HepG2 (cell line): ENCODE measurements around the gene TBC1D16.

Source experiments
- CEBPB ChIP-seq: IDR thresholded peaks from 2 replicates; pipeline ENCODE4 v1.6.1; 2011; ENCODE audit warnings: low read depth, low read length, improper control_type of control experiment, borderline replicate concordance
- ETV6 ChIP-seq: sonication (generic); formaldehyde crosslinking; conservative IDR thresholded peaks from 2 replicates; pipeline ENCODE4 v1.4.0; 2020; ENCODE audit warnings: missing genetic modification reagents
- JUND ChIP-seq: sonication (generic); formaldehyde crosslinking; IDR thresholded peaks from 2 replicates; pipeline ENCODE4 v1.8.0; 2022; ENCODE audit warnings: mild to moderate bottlenecking, missing genetic modification reagents
- NFIC ChIP-seq: IDR thresholded peaks from 2 replicates; pipeline ENCODE4 v1.6.1; 2012; ENCODE audit warnings: mild to moderate bottlenecking, low read length, inconsistent platforms
- PHF8 ChIP-seq: sonication (generic); formaldehyde crosslinking; IDR thresholded peaks from 2 replicates; pipeline ENCODE4 v1.5.0; 2020; ENCODE audit warnings: missing genetic modification reagents
- RBM39 ChIP-seq: fragments of 200-400 bp; formaldehyde crosslinking; IDR thresholded peaks from one replicate; pipeline ENCODE4 v1.6.1; 2018; ENCODE audit warnings: antibody characterized with exemption, mild to moderate bottlenecking, low read depth, low read length; ENCODE audit not compliant: poor library complexity, severe bottlenecking
- RFX1 ChIP-seq: fragments of 450-650 bp; IDR thresholded peaks from 2 replicates; pipeline ENCODE4 v1.6.1; 2017
- SMC3 ChIP-seq: IDR thresholded peaks from 2 replicates; pipeline ENCODE4 v1.6.1; 2011; ENCODE audit warnings: low read length, improper control_type of control experiment
- ZBTB21 ChIP-seq: sonication (generic); formaldehyde crosslinking; IDR thresholded peaks from 2 replicates; pipeline ENCODE4 v1.4.0; 2020; ENCODE audit warnings: missing genetic modification reagents
- ZFYVE20 ChIP-seq: sonication (generic); formaldehyde crosslinking; IDR thresholded peaks from 2 replicates; pipeline ENCODE4 v1.8.0; 2023; ENCODE audit warnings: low read depth, mild to moderate bottlenecking, moderate library complexity, missing genetic modification reagents, borderline replicate concordance
- TF ChIP-seq, protein P1 (sequence below): sonication (generic); formaldehyde crosslinking; IDR thresholded peaks from 2 replicates; pipeline ENCODE4 v1.8.0; 2022; ENCODE audit warnings: mild to moderate bottlenecking, missing genetic modification reagents; ENCODE audit not compliant: insufficient replicate concordance
- TF ChIP-seq, protein P2 (sequence below): sonication (generic); formaldehyde crosslinking; IDR thresholded peaks from 2 replicates; pipeline ENCODE4 v1.4.0; 2020; ENCODE audit warnings: mild to moderate bottlenecking, missing genetic modification reagents
- TF ChIP-seq, protein P3 (sequence below): IDR thresholded peaks from 2 replicates; pipeline ENCODE4 v1.6.1; 2016
- TF ChIP-seq, protein P4 (sequence below): IDR thresholded peaks from 2 replicates; pipeline ENCODE4 v1.6.1; 2012; ENCODE audit warnings: inconsistent platforms

DNA sequence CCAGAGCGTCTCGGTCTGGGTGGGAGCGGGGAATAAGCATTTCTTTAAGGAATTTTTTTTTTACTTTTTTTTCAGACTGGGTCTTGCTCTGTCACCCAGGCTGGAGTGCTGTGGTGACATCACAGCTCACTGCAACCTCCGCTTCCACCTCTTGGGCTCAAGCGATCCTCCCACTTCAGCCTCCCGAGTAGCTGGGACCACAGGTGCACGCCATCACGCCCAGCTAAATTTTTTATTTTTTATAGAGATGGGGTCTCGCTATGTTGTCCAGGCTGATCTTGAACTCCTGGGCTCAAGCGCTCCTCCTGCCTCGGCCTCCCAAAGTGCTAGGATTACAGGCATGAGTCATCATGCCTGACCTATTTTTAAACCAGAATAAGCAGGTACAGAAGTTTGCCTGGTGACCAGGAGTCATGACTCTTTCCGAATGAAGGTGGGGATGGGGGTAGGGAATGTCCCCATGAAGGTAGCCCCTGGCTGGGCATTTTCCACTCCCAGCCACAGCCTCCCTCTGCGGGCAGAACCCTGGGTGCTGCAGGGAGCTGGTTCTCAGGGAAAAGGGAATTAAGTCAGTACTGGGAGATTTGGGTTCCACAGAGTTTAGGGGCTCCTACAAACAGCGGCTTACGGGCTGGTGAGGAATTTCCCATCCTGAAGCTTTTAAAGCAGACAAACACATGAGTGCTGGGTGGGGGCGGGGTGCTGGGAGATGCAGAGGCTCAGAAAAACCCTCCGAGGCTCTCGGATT is 48.3 kb downstream of the TBC1D16 start:
- peak; percentile 93 for TF ChIP-seq JUND (CRISPR knock-in tag)
- TF ChIP-seq SMC3: 0 out of 2 replicates have a peak, but pooled peaks have one; percentile 8
- no peak for TF ChIP-seq PHF8 (CRISPR knock-in tag)
- no peak for TF ChIP-seq ETV6 (CRISPR knock-in tag)
- TF ChIP-seq, protein P1, sequence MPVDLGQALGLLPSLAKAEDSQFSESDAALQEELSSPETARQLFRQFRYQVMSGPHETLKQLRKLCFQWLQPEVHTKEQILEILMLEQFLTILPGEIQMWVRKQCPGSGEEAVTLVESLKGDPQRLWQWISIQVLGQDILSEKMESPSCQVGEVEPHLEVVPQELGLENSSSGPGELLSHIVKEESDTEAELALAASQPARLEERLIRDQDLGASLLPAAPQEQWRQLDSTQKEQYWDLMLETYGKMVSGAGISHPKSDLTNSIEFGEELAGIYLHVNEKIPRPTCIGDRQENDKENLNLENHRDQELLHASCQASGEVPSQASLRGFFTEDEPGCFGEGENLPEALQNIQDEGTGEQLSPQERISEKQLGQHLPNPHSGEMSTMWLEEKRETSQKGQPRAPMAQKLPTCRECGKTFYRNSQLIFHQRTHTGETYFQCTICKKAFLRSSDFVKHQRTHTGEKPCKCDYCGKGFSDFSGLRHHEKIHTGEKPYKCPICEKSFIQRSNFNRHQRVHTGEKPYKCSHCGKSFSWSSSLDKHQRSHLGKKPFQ (CRISPR knock-in tag): peak; percentile 86
- no peak for TF ChIP-seq RBM39
- TF ChIP-seq CEBPB: no peak
- TF ChIP-seq, protein P2, sequence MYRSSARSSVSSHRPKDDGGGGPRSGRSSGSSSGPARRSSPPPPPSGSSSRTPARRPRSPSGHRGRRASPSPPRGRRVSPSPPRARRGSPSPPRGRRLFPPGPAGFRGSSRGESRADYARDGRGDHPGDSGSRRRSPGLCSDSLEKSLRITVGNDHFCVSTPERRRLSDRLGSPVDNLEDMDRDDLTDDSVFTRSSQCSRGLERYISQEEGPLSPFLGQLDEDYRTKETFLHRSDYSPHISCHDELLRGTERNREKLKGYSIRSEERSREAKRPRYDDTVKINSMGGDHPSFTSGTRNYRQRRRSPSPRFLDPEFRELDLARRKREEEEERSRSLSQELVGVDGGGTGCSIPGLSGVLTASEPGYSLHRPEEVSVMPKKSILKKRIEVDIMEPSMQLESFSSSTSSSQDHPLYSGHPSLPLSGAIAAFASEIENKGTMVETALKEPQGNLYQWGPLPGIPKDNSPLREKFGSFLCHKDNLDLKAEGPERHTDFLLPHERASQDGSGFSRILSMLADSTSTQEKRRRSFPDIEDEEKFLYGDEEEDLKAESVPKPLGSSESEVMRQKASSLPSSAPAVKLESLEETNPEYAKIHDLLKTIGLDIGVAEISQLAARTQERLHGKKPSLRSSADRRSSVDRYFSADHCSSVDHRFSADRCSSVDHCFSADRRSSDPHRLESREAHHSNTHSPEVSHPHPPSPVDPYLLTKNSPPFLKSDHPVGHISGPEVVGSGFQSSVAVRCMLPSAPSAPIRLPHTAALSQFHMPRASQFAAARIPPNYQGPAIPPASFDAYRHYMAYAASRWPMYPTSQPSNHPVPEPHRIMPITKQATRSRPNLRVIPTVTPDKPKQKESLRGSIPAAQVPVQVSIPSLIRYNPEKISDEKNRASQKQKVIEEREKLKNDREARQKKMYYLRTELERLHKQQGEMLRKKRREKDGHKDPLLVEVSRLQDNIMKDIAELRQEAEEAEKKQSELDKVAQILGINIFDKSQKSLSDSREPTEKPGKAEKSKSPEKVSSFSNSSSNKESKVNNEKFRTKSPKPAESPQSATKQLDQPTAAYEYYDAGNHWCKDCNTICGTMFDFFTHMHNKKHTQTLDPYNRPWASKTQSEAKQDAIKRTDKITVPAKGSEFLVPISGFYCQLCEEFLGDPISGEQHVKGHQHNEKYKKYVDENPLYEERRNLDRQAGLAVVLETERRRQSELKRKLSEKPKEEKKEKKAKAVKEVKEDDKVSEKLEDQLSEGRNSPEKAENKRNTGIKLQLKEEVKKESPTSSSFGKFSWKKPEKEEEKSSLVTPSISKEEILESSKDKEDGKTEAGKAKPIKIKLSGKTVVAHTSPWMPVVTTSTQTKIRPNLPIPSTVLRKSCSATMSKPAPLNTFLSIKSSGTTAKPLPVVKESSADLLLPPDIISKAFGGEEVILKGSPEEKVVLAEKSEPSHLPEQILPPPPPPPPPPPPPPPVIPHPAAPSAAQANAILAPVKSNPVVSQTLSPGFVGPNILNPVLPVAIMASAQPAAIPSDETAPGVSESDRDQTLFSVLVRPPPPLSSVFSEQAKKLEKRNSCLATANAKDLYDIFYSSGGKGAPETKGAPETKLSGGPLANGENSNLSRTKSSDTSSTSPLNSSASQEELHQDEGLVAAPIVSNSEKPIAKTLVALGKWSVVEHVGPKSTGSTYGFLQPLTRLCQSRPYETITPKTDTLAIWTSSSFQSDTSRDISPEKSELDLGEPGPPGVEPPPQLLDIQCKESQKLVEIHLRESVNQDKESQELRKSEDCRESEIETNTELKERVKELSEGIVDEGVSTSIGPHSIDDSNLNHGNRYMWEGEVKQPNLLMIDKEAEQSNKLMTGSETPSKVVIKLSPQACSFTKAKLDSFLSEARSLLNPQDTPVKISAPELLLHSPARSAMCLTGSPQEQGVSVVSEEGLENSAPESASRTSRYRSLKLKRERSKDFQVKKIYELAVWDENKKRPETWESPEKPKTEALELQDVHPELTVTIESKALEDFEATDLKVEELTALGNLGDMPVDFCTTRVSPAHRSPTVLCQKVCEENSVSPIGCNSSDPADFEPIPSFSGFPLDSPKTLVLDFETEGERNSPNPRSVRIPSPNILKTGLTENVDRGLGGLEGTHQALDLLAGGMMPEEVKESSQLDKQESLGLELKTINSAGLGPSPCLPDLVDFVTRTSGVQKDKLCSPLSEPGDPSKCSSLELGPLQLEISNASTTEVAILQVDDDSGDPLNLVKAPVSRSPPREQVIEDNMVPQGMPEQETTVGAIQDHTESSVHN (CRISPR knock-in tag): no peak
- no peak for TF ChIP-seq RFX1
- TF ChIP-seq ZBTB21 (CRISPR knock-in tag): 0 out of 2 replicates have a peak, but pooled peaks have one; percentile 27
- TF ChIP-seq, protein P3, sequence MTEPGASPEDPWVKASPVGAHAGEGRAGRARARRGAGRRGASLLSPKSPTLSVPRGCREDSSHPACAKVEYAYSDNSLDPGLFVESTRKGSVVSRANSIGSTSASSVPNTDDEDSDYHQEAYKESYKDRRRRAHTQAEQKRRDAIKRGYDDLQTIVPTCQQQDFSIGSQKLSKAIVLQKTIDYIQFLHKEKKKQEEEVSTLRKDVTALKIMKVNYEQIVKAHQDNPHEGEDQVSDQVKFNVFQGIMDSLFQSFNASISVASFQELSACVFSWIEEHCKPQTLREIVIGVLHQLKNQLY: no peak
- TF ChIP-seq ZFYVE20 (CRISPR knock-in tag): no peak
- TF ChIP-seq NFIC: no peak
- TF ChIP-seq, protein P4, sequence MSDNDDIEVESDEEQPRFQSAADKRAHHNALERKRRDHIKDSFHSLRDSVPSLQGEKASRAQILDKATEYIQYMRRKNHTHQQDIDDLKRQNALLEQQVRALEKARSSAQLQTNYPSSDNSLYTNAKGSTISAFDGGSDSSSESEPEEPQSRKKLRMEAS: no peak
